Activated CD4-positive, alpha-beta T cell treated with anti-CD3 and anti-CD28 coated beads for 1 hour (primary cell): ENCODE measurements around the gene CELSR1.

Source experiments
- DNase-seq: peaks from one replicate; pipeline ENCODE4 v3.0.0-alpha.2; 2020

The CELSR1 gene

DNA sequence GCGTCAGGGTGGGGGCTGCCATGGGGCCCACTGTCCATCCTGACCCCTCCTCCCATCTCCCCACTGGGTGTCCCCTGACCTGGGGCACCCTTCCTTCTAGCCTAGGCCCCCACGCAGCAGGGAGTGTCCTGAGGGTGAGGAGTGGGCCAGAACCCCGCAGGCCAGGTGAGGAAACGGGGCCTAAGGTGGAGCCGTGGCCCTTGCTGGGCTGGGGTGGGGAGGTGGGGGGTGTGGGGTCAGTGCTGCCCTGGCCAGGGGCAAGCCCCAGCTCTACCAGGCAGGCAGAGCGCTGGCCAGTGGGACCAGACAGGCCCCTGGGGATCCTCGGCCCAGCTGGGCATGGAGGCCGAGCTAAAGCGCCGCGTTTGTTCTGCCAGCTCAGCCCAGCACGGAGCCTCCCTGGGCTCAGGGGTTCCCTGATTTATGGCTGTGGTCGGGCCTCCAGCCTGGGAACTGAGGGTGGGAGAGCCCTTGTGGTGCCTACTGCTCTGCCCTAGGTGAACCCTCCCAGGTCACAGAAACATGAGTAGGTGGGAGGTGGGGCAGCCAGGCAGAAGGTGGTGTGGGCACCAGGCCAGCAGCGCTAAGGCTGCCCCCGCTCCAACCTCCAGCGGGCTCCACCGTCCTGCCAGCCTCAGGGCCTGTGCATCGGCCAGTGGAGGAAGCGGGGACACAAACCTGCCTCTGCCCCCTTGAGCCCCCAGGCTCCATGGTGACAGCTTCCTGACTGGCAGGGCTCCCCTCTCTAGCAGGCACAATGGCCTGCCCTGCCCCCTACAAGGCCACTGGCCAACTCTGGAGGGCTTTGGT is 179.5 kb downstream of the CELSR1 start:
- no peak for DNase-seq

DNA sequence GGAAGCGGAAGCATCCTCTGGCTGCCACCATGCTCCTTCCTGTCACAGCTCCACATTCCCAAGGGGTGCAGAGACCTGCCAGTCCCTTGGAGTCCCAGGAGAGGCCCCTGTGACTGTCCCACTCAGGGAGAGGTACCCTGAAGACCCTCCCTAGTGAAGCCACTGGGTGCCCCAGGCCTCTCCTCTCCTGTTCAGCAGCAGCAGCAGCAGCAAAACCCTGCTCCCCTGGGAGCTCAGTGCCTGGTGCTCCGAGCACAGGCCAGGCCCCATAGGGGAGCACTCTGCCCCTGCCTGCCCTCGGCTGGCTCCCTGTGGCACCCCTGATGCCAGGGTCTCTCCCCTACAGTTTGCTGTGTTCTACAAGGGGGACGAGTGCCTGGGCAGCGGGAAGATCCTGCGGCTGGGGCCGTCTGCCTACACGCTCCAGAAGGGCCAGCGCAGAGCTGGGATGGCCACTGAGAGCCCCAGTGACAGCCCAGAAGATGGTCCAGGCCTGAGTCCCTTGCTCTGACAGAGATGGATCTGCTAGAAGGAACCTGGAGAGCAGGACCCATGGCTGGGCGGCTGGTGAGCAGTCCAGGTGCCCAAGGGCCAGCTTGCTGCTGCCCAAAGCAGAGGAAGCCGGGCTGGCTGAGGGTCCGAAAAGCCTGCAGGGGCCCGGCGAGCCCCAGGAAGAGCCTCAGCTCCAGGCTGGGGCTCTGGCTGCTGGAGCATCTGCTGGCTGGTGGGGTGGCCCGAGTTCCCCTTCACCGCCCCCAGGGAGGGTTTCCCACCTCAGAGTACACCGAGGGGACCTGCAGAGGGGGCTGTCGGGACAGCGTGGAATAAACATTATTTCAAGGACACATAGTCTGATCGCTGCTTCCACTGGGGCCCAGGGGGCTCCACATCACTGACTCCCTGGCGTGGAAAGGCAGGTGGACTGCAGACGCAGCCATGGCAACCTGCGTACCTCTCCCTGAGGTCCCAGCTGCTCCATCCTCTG is 180.6 kb downstream of the CELSR1 start:
- DNase-seq = no peak

DNA sequence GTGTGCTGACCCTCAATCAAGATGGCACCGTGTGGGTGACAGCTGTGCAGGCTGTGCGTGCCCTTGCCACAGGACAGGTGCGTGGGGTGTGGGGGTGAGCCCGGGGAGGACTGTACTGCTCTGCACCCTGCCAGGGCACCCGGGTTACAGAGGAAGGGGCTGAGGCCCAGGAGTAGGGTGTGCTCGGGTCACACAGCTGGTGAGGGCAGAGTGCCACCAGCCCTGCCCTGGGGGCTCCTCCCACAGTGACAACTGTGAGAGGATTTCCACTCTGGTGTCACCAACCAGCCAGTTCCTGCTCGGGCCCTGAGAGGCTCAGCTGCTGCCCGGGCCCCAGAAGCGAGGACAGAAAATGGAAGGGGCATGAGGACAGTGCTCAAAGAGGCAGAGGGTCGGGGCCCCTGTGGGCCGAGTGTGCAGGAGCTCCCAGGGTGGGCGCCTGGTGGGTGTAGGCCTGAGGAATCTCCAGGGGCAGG is 181.4 kb downstream of the CELSR1 start:
- no peak for DNase-seq

DNA sequence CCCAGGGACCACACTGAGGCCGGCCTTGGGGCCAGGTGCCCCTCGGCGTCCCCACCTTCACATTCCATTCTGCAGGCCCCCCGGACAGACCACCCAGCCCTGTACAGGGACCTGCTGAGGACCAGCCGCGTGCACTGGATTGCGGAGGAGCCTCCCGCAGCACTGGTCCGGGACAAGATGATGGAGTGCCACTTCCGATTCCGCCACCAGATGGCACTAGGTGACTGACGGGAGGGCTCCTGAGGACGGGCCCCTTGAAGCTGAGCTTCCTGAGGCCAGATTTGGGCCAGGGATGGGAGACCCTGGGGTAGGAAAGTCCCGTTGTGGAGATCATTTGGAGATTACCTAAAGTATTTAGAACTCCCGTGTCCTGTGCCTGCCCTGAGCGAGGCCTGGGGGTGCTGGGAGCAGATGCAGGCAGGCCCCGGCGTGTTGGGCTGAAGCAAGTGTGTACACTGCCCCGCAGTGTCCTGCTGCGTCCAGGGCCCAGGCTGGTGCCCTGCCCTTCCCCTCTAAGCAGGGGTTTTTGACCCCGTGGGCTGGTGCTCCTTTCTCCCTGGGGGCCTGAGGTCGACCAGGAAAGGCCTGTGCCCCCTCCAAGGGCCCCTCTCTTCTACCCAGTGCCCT is 181.9 kb downstream of the CELSR1 start:
- peak; percentile 36 for DNase-seq

DNA sequence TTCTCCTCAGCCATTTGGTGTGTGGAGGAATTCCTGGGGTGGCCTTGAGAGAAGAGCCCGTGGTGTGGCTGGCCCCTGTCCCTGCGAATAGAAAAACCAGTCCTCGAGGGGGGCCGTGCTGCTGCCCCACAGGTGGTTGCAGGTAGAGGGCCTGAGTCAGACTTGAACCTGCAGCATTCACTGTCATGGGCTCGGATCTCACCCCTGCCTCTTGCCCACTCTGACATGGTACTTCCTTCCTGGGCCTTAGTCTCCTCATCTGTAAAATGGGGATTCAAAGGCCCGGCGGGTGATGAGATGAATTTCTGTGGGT is 182.5 kb downstream of the CELSR1 start:
- DNase-seq = no peak

DNA sequence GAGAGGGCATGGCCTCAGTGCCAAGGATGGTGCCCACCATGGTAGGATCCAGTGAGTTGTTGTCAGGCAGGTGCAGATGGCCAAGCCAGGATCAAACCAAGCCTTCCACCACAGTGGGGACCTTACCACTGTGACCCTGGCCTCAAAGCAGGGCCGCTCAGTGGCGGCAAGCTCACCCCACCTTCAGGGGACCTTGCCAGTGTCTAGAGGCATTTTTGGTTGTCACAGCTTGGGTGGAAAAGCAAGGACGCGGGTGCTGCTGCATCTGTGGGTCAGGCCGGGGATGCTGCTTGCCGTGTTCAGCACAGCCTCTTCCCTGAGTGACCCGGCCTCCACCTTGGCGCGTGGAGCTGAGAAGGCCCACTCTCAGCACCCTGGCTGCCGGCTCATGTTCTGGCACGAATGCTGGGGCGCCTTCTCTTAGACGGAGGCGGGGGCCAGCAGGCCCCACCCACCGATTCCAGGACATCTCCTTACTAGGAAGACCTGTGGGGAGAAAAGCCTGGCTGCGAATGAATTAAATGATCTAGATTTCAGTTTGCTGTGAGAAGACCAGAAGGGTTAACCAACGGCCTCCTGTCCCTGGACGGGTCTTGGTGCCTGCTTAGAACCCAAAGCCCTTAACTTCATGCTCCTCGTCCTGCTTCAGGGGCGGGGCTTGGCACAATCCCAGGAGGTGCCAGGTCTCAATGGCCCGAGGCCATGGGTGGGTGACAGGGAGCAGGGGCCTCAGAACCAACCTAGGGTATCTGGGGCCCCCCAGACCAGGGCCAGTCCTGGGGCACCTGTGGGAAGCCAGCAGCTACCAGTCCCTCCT is 183.0 kb downstream of the CELSR1 start:
- no peak for DNase-seq

DNA sequence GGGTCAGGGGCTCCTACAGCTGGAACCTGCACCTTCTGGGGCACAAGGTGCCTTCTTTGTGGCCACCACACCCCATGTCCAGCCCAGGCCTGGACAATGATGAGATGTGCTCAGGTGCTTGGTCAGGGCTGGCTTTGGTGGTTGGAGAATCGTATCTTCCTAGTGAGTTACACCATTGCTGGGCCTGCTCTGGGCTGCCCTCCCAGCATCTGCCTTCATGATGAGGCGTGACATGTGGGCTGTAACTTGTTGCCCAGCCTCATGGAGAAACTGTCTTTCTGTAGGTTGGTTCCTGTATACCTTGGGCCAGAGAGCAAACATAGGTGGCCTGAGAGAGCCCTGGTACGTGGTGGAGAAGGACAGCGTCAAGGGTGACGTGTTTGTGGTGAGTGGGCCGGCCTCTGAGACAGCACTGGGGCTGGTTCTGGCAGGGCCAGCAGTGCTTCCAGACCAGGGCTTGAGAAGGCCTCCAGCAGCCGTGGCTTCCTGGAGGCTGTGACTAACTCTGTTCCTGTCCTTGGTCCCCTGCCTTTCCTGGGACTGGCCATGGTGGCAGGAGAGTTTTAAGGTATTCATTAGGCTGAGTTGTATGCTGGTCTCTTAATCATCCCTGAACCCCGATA is 183.8 kb downstream of the CELSR1 start:
- no peak for DNase-seq

DNA sequence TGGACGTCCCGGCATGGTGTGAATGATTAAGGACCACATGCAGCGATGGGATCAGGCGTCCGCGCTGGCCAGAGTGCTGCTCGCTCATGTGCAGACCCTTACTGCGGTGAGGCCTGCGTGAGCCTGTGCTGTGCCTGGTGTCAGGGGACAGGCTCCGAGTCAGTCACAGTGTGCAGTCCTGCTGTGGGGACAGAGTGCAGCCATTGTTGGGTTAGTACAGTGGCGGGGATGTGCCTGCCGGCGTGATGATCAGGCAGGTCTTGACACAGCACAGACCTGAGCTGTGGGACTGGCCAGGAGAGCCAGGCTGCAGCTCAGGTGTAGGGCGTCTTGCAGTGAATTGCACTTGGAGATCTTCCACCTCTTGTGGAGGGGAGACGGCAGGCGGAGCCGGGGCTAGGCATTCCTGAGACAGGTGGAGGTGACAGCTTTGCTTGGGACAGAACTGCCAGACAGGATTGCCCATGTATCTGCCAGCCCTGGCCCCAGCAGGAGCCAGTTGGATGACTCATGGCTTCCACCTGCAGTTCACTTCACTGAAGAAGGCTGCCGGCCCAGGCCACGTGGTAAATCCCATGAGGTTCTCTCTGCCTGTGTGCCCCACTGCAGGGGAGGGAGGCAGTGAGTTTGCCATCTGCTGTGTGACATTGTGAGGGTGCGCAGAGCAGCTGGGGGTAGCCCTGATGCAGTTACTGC is 184.6 kb downstream of the CELSR1 start:
- DNase-seq = no peak

DNA sequence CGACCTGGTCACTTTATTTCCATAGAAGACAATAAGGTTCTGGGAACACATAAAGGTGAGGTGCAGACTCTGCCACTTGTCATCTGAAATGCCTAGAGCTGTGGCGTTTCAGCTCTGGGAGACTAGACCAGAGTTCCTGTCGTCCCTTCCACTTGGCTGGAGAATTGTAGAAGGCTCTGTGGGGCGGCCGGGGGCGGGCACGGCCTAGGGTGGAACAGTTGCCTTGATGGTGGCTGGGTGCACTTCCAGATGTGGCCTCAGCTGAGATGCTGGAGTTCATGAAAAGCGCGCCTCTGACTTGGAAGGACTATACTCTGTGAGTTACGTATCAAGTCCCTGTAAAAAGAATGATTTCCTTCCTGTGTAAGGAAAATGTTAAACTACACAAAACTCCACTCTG is 185.1 kb downstream of the CELSR1 start:
- DNase-seq = no peak

DNA sequence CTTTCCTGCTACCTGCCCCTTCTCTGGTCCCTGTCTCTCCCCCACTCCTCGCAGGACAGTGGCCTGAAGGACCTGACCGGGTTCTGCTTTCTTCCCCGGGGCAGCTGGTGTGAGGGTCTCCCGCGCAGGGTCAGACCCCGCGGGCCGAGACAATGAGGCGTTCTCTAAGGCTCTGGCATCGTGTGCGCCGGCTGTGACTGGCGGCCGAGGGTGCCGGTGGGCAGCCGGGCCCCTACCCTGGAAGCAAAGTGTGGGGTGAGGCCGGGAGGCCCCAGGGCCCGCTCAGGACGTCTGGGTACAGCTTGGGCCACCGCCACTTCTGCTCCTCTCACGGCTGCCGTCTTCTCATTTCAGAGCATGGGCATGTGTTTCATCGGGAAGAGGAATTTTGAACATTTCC is 185.7 kb downstream of the CELSR1 start:
- DNase-seq = no peak

DNA sequence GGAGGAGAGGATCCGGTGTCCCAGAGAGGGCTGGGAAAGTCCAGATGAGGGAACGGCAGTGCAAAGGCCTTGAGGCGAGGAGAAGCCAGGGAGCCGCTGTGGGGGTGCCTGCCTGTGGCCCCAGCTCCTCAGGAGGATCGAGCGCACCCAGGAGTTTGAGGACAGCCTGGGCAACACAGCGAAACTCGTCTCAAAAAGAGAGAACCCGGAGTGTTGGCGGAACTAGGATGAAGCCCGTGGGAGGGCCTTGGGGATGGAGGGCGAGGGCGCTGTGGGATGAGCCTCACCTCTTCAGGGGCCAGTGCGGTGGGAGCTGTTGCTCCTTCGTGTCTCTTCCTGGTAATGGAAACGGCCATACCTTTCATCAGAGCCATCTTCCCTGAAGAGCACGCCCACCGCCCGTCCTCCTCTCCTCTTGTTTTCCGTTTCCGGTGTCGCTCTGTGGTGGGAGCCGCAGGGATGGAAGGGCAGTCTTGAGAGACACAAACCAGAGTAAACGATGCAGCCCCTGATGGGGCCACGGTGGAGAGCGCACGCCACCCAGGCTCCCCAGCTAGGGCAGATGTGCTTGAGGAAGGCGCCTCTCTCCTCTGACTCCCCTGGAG is 186.2 kb downstream of the CELSR1 start:
- DNase-seq = no peak

DNA sequence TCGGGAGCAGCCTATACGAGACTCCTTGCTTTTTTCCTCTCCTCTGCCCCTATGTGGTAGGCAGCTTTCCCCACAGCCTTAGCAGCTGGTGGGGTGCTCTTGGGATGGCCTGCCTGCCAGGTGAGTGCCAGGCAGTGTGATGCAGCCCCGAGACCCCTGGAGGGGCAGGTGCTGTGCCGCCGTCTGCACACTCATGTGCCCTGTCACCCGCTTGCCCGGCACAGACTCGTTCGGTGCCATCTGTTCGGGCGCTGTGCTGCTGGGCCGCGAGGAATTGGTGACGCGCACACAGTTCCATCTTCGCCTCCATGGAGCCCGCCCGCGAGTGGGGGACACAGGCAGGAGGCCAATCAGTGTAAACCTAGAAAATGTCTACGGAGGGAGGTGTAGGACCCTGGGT is 186.8 kb downstream of the CELSR1 start:
- no peak for DNase-seq

DNA sequence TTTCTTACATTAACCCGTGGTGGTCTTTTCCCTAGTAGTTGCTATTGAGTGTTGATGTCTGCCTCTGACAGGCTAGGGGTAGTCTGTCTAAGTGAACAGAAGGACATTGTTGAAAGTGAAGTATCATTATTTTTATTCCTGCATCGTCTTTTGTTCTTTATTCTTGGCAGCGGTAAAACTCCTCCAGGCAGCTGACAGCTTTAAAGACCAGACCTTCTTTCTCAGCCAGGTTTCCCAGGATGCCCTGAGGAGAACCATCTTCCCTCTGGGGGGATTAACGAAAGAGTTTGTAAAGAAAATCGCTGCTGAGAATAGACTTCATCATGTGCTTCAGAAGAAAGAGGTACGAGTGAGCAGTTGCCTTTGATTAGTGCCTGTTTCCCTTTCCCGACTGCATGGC is 187.3 kb downstream of the CELSR1 start:
- DNase-seq = no peak

DNA sequence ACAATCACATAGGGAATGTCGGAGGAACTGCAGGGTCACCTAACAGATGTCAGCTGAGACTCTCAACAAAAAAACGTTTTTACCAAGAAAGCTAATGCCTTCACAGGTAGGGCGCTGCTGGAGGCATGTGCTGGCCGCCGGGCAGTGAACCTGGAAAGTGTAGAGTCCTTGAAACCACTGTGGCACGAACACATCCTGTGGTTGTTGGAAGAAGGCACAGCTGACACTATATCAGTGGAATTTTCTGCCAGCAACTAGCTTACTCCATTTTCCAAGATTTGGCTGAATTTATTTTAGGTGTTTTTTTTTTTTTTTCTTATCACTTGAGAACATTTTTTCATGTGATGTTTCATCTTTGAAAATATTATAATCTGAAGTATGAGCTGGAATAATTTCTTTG is 187.7 kb downstream of the CELSR1 start:
- no peak for DNase-seq

DNA sequence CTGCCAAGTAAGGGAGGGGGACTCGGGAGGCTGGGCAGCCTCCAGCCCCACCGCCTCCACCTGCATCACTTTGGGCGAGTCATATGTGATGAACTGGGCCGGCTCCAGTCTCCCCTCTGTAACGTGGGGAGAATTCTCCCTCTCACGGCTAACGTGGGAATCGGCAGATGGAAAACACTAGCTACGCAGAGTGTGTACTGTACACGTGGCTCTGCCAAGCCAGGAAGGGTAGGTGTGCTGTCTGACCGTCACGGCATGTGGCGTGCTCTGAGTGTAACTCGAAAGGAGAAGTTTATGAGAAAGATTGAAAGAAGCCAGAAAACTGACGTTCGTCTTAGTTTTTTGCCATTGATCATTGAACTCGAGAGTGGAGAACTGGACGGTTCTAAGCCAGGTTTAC is 188.2 kb downstream of the CELSR1 start:
- no peak for DNase-seq

DNA sequence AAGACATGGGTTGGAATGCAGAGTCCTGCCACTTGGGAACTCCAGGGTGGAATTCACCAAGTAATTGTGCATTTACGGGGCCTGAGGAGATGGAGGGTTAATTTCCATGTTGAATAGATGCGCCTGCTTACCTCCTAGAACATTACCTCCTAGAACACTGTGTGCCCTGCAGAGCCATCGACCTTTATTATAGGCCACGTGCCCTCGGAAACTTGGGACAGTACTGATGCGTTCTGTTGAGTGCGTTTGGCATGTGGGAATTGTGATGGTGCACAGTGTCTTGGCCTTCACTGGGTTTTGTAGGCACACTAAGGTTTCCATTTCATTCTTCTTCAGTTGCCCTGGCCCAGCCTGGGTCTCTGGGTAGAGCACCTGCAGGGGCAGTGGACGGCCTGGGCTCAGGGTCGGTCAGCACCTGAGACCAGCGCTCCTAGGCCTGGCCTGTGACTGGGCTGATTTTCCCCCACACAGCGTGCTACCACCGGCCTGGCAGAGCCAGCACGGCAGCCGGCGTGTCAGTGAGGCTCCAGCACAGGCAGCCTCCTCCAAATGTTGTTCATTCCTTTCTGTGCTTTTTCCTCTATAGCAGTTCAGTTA is 189.2 kb downstream of the CELSR1 start:
- no peak for DNase-seq

DNA sequence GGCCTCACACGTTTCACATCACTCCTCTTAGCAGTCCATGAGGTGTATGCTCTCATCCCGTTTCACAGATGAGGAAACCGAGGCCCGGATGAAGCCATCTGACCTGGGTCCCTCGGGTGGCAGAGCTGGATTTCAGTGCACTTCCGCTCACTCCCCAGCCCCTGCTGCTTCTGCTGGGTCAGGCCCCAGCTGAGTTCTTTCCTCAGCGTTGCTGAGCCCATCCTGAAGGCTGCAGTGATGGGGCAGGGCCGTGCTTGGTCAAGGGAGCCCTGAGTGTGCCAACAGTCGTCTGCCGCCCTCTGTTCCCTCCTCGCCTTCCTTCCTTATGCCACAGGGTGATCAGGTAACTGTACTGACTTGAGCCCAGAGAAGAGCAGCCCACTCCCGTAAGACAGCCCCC is 189.8 kb downstream of the CELSR1 start:
- no peak for DNase-seq

DNA sequence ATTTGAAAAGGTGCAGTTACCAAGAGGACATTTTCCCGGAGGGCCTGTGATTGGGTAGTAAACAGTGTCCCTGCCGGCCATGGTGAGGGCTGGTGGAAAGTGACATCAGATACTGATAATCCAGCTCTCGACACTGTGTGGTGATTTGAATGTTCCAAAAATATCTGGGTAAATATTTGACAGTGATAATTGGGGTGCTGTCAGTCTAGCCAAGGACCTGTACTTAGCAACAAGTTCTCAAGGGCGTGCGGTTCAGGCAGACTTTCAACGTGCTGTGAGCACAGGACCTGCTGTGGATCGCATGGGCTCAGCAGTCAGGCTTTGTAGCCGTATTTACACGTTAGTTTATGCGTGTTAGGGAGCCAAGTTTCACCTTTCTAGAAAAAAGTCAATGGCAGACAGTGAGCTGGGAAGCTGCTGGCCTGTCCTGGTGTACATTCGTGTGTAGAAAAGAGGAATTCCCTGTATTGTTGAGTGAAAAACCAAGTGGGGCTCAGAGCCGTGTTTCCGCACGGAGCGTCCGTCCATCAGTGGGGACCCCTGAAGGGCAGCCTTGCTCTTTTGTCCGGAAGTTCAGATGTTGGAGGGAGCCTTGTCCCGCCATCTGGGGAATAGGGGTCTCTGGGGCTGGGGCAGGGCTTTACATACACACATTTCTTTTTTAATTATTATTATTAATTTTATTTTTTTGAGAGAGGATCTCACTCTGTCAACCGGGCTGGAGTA is 190.6 kb downstream of the CELSR1 start:
- DNase-seq = no peak

DNA sequence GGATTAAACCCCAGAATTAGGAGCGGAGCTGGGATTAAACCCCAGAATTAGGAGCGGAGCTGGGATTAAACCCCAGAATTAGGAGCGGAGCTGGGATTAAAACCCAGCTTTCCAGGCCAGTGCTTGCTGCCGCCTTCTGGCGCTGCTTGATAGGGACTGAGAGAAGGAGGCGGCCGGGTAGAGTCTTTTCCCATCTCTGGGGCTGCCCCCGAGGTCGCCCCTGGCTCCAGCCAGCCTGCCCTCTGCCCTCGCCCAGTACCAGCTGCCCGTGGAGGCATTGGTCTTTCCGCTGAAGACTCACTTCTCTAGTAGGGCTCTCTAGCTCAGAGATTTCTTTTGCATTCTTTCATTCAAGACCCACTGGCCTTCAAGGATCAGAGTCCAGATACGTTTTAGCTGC is 196.7 kb downstream of the CELSR1 start:
- no peak for DNase-seq

DNA sequence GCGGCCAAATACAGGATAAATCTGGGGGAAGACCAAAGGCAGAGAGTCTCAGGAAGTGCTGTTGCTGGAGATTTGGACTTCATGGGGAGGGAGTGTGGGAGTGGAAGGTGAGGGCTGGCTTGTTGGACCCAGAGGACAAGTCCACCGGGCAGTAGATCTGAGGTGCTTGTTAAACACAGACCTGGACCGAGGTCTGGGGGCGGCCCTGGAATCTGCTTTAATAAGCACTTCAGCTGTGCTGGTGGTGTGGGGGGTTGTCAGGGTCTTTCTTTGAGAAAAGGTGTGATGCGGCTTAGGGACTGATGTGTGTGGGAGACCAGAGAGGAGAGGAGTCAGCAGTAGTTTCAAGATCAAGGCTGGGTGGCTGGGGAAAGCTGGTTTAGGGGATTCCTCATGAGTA is 197.5 kb downstream of the CELSR1 start:
- no peak for DNase-seq
